Gastrocnemius medialis (tissue), 4 donors: ENCODE data around the gene PGAP2.

ENCODE experiments used
- CTCF ChIP-seq, 5 experiments: fragments of 450-650 bp in 3 of 5; fragments of 200-600 bp in 2 of 5; sonication (generic) in 2 of 5; IDR thresholded peaks in 4 of 5; conservative IDR thresholded peaks in 1 of 5; 1 replicate in 4 of 5; 2 replicates in 1 of 5; pipeline ENCODE4 v1.5.1; 2016 to 2019; ENCODE audit warnings: antibody characterized with exemption in 5 of 5, mild to moderate bottlenecking in 3 of 5, moderate library complexity in 3 of 5
- POLR2A ChIP-seq, 2 donors: fragments of 450-650 bp; IDR thresholded peaks; one replicate each; pipeline ENCODE4 v1.6.1; 2017; ENCODE audit warnings: antibody characterized with exemption in 2 of 2, mild to moderate bottlenecking in 2 of 2, moderate library complexity in 2 of 2

GRCh38 chr11:3775736-3776406, 32.5 kb upstream of the PGAP2 start:
- TF ChIP-seq CTCF (IDR thresholded peaks at IDR 0.05 in 4 of 5, conservative IDR thresholded peaks at IDR 0.05 in 1 of 5) (no peak), POLR2A (IDR thresholded peaks at IDR 0.05) (no peak)
